Aorta (tissue), 5 donors: ENCODE data around the gene OR10J1. TPM values are rescaled to one million over a fixed set of nuclear protein-coding genes. Genes with fewer than 3 reads are reported as not detected.

Source experiments
- ATAC-seq: fragments of 200-7000 bp; cut with Tn5 transposase; one replicate; pipeline ENCODE4 v1.9.1; 2022; ENCODE audit warnings: moderate library complexity; ENCODE audit not compliant: low FRiP score
- DNase-seq, 2 donors: peaks; one replicate each; pipeline ENCODE4 v3.0.0-alpha.2; 2020
- H3K27ac ChIP-seq, 2 donors: one replicate each; pipeline ENCODE4 v1.5.1; 2013; ENCODE audit warnings: low read length in 2 of 2, mild to moderate bottlenecking in 2 of 2, moderate library complexity in 2 of 2, control low read depth in 1 of 2, inconsistent platforms in 1 of 2, low read depth in 1 of 2
- H3K27me3 ChIP-seq, 2 donors: one replicate each; pipeline ENCODE4 v1.6.1; 2013; ENCODE audit warnings: control low read depth in 1 of 2, low read length in 1 of 2, mild to moderate bottlenecking in 1 of 2, moderate library complexity in 1 of 2; ENCODE audit not compliant: insufficient read depth in 2 of 2, control insufficient read depth in 1 of 2
- H3K36me3 ChIP-seq, 2 donors: one replicate each; pipeline ENCODE4 v1.6.1; 2013; ENCODE audit warnings: control low read depth in 1 of 2, low read length in 1 of 2, mild to moderate bottlenecking in 1 of 2; ENCODE audit not compliant: insufficient read depth in 2 of 2, control insufficient read depth in 1 of 2
- H3K4me1 ChIP-seq, 2 donors: one replicate each; pipeline ENCODE4 v1.6.1; 2013; ENCODE audit warnings: low read length in 2 of 2, control low read depth in 1 of 2, mild to moderate bottlenecking in 1 of 2, moderate library complexity in 1 of 2; ENCODE audit not compliant: insufficient read depth in 2 of 2, control insufficient read depth in 1 of 2
- H3K4me3 ChIP-seq, 2 donors: one replicate each; pipeline ENCODE4 v1.5.1; 2013; ENCODE audit warnings: low read length in 2 of 2, control low read depth in 1 of 2, mild to moderate bottlenecking in 1 of 2
- H3K9me3 ChIP-seq: one replicate; pipeline ENCODE4 v1.6.1; 2013; ENCODE audit warnings: mild to moderate bottlenecking, low read length; ENCODE audit not compliant: control insufficient read depth
- WGBS, 2 donors: extraction: QIAGEN DNeasy Blood & Tissue Kit; methylation state at CpG; one replicate each; pipeline ENCODE4 v1.1.7; 2013; 5-methylcytosine and 5-hydroxymethylcytosine counted together
- intact Hi-C, 2 donors: fragments of 100-400 bp; cut with DNase I; formaldehyde crosslinking; loops; one replicate each; pipeline versions ENCODE4 v1.14.2 to v1.15.0; 2022
- long read RNA-seq, 2 donors: library from polyadenylated mRNA; unstranded; transcript quantifications; one replicate each; pipeline ENCODE4 v2.0.0, GENCODE V29; 2020 to 2021
- polyA plus RNA-seq, 2 donors: library from polyadenylated mRNA; stranded (reverse); fragments of 200-250 nt; gene quantifications; one replicate each; pipeline ENCODE4 v1.2.3, GENCODE V29; 2013
- total RNA-seq, 2 donors: library from RNA; stranded (reverse); fragmentation: NEBNext Ultra II Directional; extraction: Animal tissue kit (Norgen Biotek cat#: 25700); gene quantifications; one replicate each; pipeline ENCODE4 v1.2.1, GENCODE V29; 2021
- donor health status: healthy with polysubstance abuse.
- donor health status: Bipolar disorder and iron deficiency.
- donor health status: DM: no; HTN: no; CAD: no.
- donor health status: DM: no; HTN: no; CAD: no.
- donor health status: DM: yes; HTN: yes; CAD: no.

OR10J1 gene, protein sequence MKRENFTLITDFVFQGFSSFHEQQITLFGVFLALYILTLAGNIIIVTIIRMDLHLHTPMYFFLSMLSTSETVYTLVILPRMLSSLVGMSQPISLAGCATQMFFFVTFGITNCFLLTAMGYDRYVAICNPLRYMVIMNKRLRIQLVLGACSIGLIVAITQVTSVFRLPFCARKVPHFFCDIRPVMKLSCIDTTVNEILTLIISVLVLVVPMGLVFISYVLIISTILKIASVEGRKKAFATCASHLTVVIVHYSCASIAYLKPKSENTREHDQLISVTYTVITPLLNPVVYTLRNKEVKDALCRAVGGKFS
- not detected for total RNA-seq
- polyA plus RNA-seq = not detected
- long read RNA-seq, donor 1 = 0 reads
- long read RNA-seq, donor 2 = 0 reads

DNA sequence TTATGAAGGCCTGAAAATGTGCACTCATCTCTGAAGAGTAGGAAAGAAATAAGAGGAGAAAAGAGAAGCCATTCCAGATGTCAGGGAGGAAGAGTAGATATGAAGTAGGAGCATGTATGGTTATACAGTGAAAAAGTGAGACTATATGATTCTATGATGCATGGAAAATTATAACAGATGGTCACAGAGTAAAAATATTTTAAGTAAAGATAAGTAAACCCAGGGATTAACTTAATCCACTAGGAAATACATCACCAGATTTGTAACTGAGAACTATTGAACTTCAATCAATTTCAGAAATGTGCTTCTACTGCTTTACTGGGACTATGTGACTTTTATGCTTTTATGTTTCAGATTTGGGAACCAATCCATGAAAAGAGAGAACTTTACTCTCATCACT is at the start of gene OR10J1:
Gene OR10J1, plus strand, starts transcription at position 301 of the 400 bp plus-strand sequence. Its CDS starts 70 bp downstream, at position 371.
- no peak within 1 kb of the TSS for H3K27ac ChIP-seq
- peaks cover 1% of the 10 kb centered on the region for H3K9me3 ChIP-seq
- intact Hi-C loops = no loop called here
- ATAC-seq (no peak), DNase-seq (no peak)
- H3K36me3 ChIP-seq = no peaks in the 10 kb centered on the region
- H3K4me1 ChIP-seq = no peaks in the 10 kb centered on the region
- H3K27me3 ChIP-seq = no peaks in the 10 kb centered on the region
- H3K4me3 ChIP-seq = no peak within 1 kb of the TSS

DNA sequence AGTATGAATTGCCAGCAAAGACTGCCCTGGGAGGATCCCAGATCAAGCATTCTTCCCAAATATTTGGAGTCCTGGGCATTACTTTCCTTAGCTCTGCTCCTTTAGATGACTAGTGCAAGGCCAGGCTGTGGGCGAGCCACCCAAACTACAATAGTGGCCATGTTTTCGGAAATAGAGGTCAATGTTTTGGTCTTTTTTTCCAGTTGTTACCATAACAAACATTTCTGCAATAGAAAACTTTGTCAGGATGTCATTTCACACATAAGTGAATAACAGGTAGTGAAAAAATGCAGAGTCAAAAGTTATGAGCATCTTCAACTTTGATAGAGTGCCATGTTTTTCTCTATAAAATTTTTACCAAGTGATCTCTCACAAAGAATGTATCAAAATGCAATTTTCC is 32.7 kb upstream of the OR10J1 start:
- 75 to 77% methylated on average over 2 of the region's 2 CpGs for WGBS, 2 donors
- no peaks in the 10 kb centered on the region for H3K27me3 ChIP-seq
- H3K9me3 ChIP-seq = peaks cover 2% of the 10 kb centered on the region
- intact Hi-C loops = no loop called here
- no peaks in the 10 kb centered on the region for H3K4me1 ChIP-seq
- H3K36me3 ChIP-seq = no peaks in the 10 kb centered on the region
- no peak overlapping the region for H3K4me3 ChIP-seq
- no peak for DNase-seq
- no peak overlapping the region for H3K27ac ChIP-seq
- ATAC-seq = no peak

DNA sequence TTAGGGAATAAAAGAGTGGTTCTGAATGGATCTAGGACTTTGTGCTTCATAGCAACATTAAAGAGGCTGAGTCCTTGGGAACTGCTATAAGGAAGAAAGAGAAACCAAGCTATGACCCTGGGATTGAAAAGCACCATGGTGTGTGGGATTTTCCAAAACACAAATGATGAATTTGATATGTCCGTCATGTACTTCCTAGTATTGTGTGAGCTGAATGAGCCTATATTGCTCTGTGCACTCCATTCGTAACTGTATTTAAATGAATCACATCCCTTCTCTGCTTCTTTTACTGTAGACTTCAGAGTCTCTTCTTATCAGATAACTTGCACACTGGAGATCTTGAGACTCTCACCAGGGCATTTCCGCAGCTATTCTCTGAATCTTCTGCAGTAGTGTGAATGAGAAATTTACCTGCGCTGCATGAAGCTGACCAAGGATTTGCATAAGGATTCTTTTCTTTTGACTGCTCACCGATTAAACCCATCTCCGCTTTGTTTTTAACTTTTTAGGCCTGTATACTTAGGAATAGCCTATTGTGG is 30.6 kb upstream of the OR10J1 start:
- WGBS, 2 donors = 80 to 89% methylated on average over 6 of the region's 6 CpGs
- intact Hi-C loops = no loop called here

DNA sequence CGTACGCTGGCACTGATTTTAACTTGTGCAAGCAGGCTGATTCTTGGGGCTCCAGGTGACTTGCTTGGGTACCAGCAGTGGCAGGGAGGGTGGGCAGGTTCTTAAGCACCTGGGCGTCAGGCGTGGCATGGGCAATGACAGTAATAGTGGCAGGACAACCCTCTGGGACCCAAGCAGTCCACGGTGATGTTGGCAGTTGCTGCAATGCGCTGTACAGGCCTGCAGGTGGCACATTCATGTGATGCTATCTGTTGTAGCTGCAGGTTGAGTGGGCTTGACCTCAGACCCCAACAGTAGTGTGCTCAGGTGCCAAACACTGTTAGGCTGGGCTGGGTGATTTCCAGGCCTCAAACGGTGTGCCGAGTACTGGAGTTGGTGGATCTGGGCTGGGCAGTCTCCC is 17.7 kb upstream of the OR10J1 start:
- Histone ChIP-seq H3K27ac (no peak overlapping the region), H3K9me3 (peaks cover 2% of the 10 kb centered on the region), H3K27me3 (no peaks in the 10 kb centered on the region), H3K4me1 (no peaks in the 10 kb centered on the region), H3K36me3 (no peaks in the 10 kb centered on the region), H3K4me3 (no peak overlapping the region)
- DNase-seq (no peak), ATAC-seq (no peak)
- intact Hi-C loops = no loop called here
- 74 to 76% methylated on average over 8 of the region's 8 CpGs for WGBS, 2 donors

More for the DNA sequence above, 30.6 kb upstream of the OR10J1 start:
- ATAC-seq = no peak
- Histone ChIP-seq H3K36me3 (no peaks in the 10 kb centered on the region), H3K4me1 (no peaks in the 10 kb centered on the region), H3K27me3 (no peaks in the 10 kb centered on the region), H3K4me3 (no peak overlapping the region), H3K27ac (no peak overlapping the region), H3K9me3 (peaks cover 2% of the 10 kb centered on the region)
- DNase-seq = no peak

DNA sequence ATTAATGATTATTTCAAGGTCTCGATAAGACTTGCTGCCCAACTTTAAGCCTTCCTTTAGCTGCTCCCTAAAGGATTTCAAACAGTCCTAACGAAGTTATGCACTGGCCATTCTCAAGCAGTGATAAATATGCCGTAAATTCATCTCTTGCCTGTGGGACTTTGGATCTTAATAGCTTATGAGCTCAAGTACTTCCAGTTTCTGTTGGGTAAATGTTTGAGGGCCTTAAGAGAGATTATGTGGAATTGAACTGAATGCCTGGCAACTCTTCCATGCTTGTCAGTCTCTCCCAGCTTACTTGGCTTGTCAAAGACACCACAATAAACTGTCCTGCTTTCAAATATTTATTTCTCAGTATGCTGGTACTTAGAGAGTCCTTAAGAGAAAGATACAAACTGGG is 11.0 kb upstream of the OR10J1 start:
- H3K36me3 ChIP-seq = no peaks in the 10 kb centered on the region
- no peak overlapping the region for H3K4me3 ChIP-seq
- no peak for ATAC-seq
- no peaks in the 10 kb centered on the region for H3K9me3 ChIP-seq
- H3K27me3 ChIP-seq = no peaks in the 10 kb centered on the region
- DNase-seq = no peak
- WGBS, 2 donors = 54 to 81% methylated on average over 3 of the region's 3 CpGs
- intact Hi-C loops = no loop called here
- no peaks in the 10 kb centered on the region for H3K4me1 ChIP-seq
- no peak overlapping the region for H3K27ac ChIP-seq

DNA sequence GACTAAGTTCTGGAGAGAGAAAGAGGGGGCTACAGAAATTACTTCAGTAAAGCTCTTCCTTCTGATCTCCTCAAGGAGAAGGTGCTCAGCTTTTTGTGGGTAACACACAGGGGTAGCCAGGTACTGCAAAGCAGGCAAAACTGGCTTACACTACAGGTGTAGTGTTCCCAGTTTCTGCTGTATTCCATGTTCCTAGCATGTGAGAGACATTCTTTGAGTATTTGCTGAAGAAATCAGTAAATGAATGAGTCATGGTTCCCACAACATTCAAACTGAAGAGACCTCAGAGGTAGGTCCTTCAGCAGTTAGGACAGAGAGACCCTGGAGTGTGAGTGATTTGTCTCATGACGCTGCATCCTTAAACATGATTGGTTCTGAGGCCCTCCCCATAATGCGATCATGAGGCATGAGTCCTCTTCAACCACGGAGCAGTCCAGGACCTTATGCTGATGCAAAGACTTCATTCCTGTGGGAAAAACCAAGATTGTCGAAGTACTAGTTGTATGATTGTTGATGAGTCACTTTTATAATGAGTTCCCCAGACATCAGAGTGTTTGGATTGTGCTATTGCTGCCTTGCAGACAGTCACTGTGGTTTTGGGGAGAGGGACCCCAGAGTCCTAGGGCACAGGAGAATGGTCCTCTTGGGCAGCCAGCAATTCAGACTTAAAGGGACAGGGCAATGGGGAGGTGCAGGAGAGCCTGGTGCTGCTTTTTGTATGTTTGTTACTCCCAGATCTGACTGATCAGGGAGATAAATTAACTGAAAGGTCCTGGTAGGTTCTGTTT is 10.3 kb upstream of the OR10J1 start:
- intact Hi-C loops = no loop called here
- H3K9me3 ChIP-seq = no peaks in the 10 kb centered on the region
- no peak overlapping the region for H3K27ac ChIP-seq
- 80 to 82% methylated on average over 4 of the region's 4 CpGs for WGBS, 2 donors
- H3K27me3 ChIP-seq = no peaks in the 10 kb centered on the region
- H3K4me3 ChIP-seq = no peak overlapping the region
- no peak for DNase-seq
- H3K36me3 ChIP-seq = no peaks in the 10 kb centered on the region
- ATAC-seq = no peak
- H3K4me1 ChIP-seq = no peaks in the 10 kb centered on the region

DNA sequence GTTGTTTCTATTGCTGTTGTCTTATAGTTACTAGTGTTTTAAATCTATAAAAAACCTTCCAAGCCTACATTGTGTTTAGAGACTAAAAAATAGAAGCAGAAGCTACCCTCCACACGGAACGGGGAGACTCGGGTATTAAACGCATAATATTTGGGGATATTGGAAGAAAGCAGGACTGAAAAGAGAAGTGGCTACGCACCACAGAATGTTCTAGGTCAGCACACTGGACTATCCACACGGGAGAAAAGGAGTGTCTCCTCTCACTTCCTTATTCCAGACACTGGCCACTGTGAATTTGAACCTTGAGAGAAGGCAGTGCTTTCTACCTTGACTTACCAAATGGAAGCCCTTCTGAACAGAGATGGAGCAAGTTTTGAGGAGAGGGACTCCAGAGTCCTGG is 8.5 kb upstream of the OR10J1 start:
- H3K27me3 ChIP-seq = no peaks in the 10 kb centered on the region
- DNase-seq = no peak
- H3K36me3 ChIP-seq = no peaks in the 10 kb centered on the region
- intact Hi-C loops = no loop called here
- H3K4me1 ChIP-seq = no peaks in the 10 kb centered on the region
- WGBS, 2 donors = 80 to 85% methylated on average over 6 of the region's 6 CpGs
- no peaks in the 10 kb centered on the region for H3K9me3 ChIP-seq
- H3K27ac ChIP-seq = no peak overlapping the region
- no peak overlapping the region for H3K4me3 ChIP-seq
- no peak for ATAC-seq

DNA sequence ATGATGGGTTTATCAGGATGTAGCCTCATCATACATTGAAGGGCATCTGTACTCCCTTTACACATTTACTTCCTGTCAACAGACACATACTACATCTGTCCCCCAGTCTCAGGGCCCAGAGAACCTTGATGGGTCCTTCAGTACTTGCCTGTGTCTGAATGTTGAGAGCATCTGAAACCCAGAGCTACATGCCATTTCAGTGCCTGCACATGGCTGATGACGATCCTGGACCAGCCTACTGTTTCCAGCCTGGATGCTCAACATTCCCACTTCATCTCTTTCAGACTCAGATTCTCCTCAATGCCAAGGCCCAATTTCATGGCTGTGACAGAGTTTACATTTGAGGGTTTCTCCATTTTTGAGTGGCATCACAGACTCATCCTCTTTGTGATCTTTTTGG is 7.6 kb upstream of the OR10J1 start, which contains the start of gene OR10J4:
Gene OR10J4, plus strand, starts transcription at position 301 of the 400 bp plus-strand sequence.
- Histone ChIP-seq H3K4me3 (no peak within 1 kb of the TSS), H3K27me3 (no peaks in the 10 kb centered on the region), H3K4me1 (no peaks in the 10 kb centered on the region), H3K36me3 (no peaks in the 10 kb centered on the region), H3K27ac (no peak within 1 kb of the TSS), H3K9me3 (no peaks in the 10 kb centered on the region)
- ATAC-seq (no peak), DNase-seq (no peak)
- 74 to 80% methylated on average over 1 of the region's 1 CpG for WGBS, 2 donors
- intact Hi-C loops = no loop called here
